K562 (cell line): ENCODE results near the gene GDPD2. TPM values are rescaled to one million over a fixed set of nuclear protein-coding genes. Genes with fewer than 3 reads are reported as not detected.

ENCODE experiments used
- ARID2 ChIP-seq: fragments of 450-650 bp; IDR thresholded peaks from 2 replicates; pipeline ENCODE4 v1.6.1; 2017; ENCODE audit warnings: antibody characterized with exemption, mild to moderate bottlenecking
- BDP1 ChIP-seq: IDR thresholded peaks from 3 replicates; pipeline ENCODE4 v1.6.1; 2011; ENCODE audit not compliant: insufficient read length, insufficient read depth
- BRD4 ChIP-seq: fragments of 200-600 bp; sonication (generic); IDR thresholded peaks from 2 replicates; pipeline ENCODE4 v1.6.1; 2017; ENCODE audit warnings: inconsistent platforms
- BRF1 ChIP-seq: IDR thresholded peaks from 3 replicates; pipeline ENCODE4 v1.6.1; 2011; ENCODE audit warnings: borderline replicate concordance, mild to moderate bottlenecking; ENCODE audit not compliant: insufficient read length; ENCODE audit errors: extremely low read depth
- CCAR2 ChIP-seq: fragments of 200-400 bp; formaldehyde crosslinking; IDR thresholded peaks from 2 replicates; pipeline ENCODE4 v1.6.1; 2017; ENCODE audit warnings: mild to moderate bottlenecking, low read depth, low read length
- CHAMP1 ChIP-seq: fragments of 450-650 bp; IDR thresholded peaks from 2 replicates; pipeline ENCODE4 v1.6.1; 2016; ENCODE audit warnings: mild to moderate bottlenecking
- CHD4 ChIP-seq: fragments of 200-600 bp; sonication (generic); IDR thresholded peaks from 3 replicates; pipeline ENCODE4 v1.6.1; 2012; ENCODE audit warnings: low read depth, mild to moderate bottlenecking, mixed read lengths, low read length, inconsistent platforms; ENCODE audit not compliant: insufficient read depth, insufficient replicate concordance, poor library complexity, severe bottlenecking
- HNRNPK ChIP-seq: fragments of 200-400 bp; formaldehyde crosslinking; IDR thresholded peaks from one replicate; pipeline ENCODE4 v1.6.1; 2018; ENCODE audit warnings: mild to moderate bottlenecking, low read depth, low read length; ENCODE audit not compliant: poor library complexity, severe bottlenecking
- KLF6 ChIP-seq: fragments of 250-450 bp; sonication (Bioruptor Pico); IDR thresholded peaks from 2 replicates; pipeline ENCODE4 v1.4.0; 2020; ENCODE audit warnings: mild to moderate bottlenecking, moderate library complexity, borderline replicate concordance
- MAZ ChIP-seq, 2 experiments: fragments of 450-650 bp in 1 of 2; sonication (generic) in 1 of 2; formaldehyde crosslinking; IDR thresholded peaks in 1 of 2; conservative IDR thresholded peaks in 1 of 2; 2 replicates each; pipeline versions ENCODE4 v1.4.0 to v1.5.0; 2020; ENCODE audit warnings: mild to moderate bottlenecking in 1 of 2, missing genetic modification reagents in 1 of 2
- OTX1 ChIP-seq: fragments of 450-650 bp; formaldehyde crosslinking; IDR thresholded peaks from 2 replicates; pipeline ENCODE4 v1.4.0; 2022; ENCODE audit warnings: mild to moderate bottlenecking
- PHB ChIP-seq: fragments of 250-450 bp; sonication (Bioruptor Pico); IDR thresholded peaks from 2 replicates; pipeline ENCODE4 v1.5.0; 2021
- TAF15 ChIP-seq: fragments of 200-400 bp; formaldehyde crosslinking; IDR thresholded peaks from 2 replicates; pipeline ENCODE4 v1.6.1; 2017; ENCODE audit warnings: mild to moderate bottlenecking, low read depth, low read length, moderate library complexity
- ZEB2 ChIP-seq: fragments of 450-650 bp; IDR thresholded peaks from 2 replicates; pipeline ENCODE4 v1.6.1; 2016
- ZNF239 ChIP-seq: fragments of 250-450 bp; sonication (Bioruptor Pico); IDR thresholded peaks from 2 replicates; pipeline ENCODE4 v1.4.0; 2020; ENCODE audit warnings: mild to moderate bottlenecking
- ZNF274 ChIP-seq: IDR thresholded peaks from 2 replicates; pipeline ENCODE4 v1.6.1; 2011; ENCODE audit warnings: low read depth, mild to moderate bottlenecking, low read length, moderate library complexity, borderline replicate concordance
- ZNF277 ChIP-seq: fragments of 250-450 bp; sonication (Bioruptor Pico); IDR thresholded peaks from 2 replicates; pipeline ENCODE4 v1.8.0; 2022; ENCODE audit warnings: inconsistent platforms, mild to moderate bottlenecking, moderate library complexity, borderline replicate concordance
- ZNF280B ChIP-seq: fragments of 250-450 bp; sonication (Bioruptor Pico); IDR thresholded peaks from 2 replicates; pipeline ENCODE4 v1.5.1; 2021; ENCODE audit warnings: mild to moderate bottlenecking
- ZNF589 ChIP-seq: fragments of 200-800 bp; sonication (Bioruptor generic); IDR thresholded peaks from 2 replicates; pipeline ENCODE4 v1.6.1; 2016; ENCODE audit warnings: low read depth, missing genetic modification characterization, missing compliant biosample characterization
- ZNF655 ChIP-seq: fragments of 250-450 bp; sonication (Bioruptor Pico); IDR thresholded peaks from 2 replicates; pipeline ENCODE4 v1.5.0; 2021
- ZNF668 ChIP-seq: fragments of 250-450 bp; sonication (Bioruptor Pico); IDR thresholded peaks from 2 replicates; pipeline ENCODE4 v1.8.0; 2022; ENCODE audit warnings: mild to moderate bottlenecking, inconsistent platforms
- ZNF780A ChIP-seq: fragments of 250-450 bp; sonication (Bioruptor Pico); IDR thresholded peaks from 2 replicates; pipeline ENCODE4 v1.5.0; 2021; ENCODE audit warnings: mild to moderate bottlenecking
- polyA plus RNA-seq, 8 experiments: library from polyadenylated mRNA; depleted of rRNA in 4 of 8; stranded (reverse) in 5 of 8; unstranded in 3 of 8; fragments of >200 nt; fragmentation: Nextera tagmentation in 2 of 8; fragmentation: Illumina TruSeq in 1 of 8; extraction: Ambion mirVana in 2 of 8; extraction: Trizol in 1 of 8; gene quantifications; 2 replicates each; pipeline versions ENCODE4 v1.2.1 to v1.2.3, GENCODE V29; 2011 to 2014; ENCODE audit warnings: inconsistent platforms in 1 of 8, missing spikeins in 1 of 8
- total RNA-seq, 7 experiments: library from RNA; depleted of rRNA in 6 of 7; stranded (reverse); fragments of >200 nt in 6 of 7; fragmentation: Illumina TruSeq in 2 of 7; extraction: Trizol in 2 of 7; gene quantifications; 2 replicates each; pipeline versions ENCODE4 v1.2.1 to v1.2.3, GENCODE V29; 2011 to 2021; ENCODE audit warnings: low replicate concordance in 1 of 7

Gene GDPD2
- total and polyA plus RNA-seq, 9 of the 15 experiments (the other 6 are each of a cell fraction or from before 2014, with no cell fraction given): not detected

GRCh38 chrX:70454441-70455365, 31.6 kb downstream of the GDPD2 start (continued):
- no peak for TF ChIP-seq ZNF655
- peak; percentile 81 for TF ChIP-seq ZNF239
- TF ChIP-seq CHD4: no peak
- no peak for TF ChIP-seq ARID2
- no peak for TF ChIP-seq ZEB2
- no peak for TF ChIP-seq OTX1 (CRISPR knock-in tag)
- TF ChIP-seq ZNF668 (CRISPR knock-in tag): no peak
- no peak for TF ChIP-seq TAF15
- no peak for TF ChIP-seq CHAMP1
- TF ChIP-seq BDP1: no peak
- TF ChIP-seq BRD4: no peak
- no peak for TF ChIP-seq CCAR2
- no peak for TF ChIP-seq BRF1
- no peak for TF ChIP-seq ZNF280B (CRISPR knock-in tag)
- no peak for TF ChIP-seq KLF6 (CRISPR knock-in tag)
- TF ChIP-seq PHB (CRISPR knock-in tag): no peak
- no peak for TF ChIP-seq HNRNPK
- TF ChIP-seq ZNF274: no peak
- peak in 1 of 2 experiments; percentile 66; a peak in 2 of 4 replicates for TF ChIP-seq MAZ (CRISPR knock-in tag; conservative IDR thresholded peaks at IDR 0.05 in 1 of 2, IDR thresholded peaks at IDR 0.05 in 1 of 2)
- no peak for TF ChIP-seq ZNF780A (CRISPR knock-in tag)
- no peak for TF ChIP-seq ZNF277 (CRISPR knock-in tag)
- no peak for TF ChIP-seq ZNF589
